ENCODE data around the gene FAM43A.

- no peak for TF ChIP-seq JUND (IDR thresholded peaks at IDR 0.05; ENCODE audit: low read depth, low read length)
- TF ChIP-seq BCL3 (IDR thresholded peaks at IDR 0.05; ENCODE audit: borderline replicate concordance, insufficient read depth, low read depth, low read length, poor library complexity, severe bottlenecking) = no peak
Measured at GRCh38 chr3:194711913-194712312, 26.2 kb downstream of the FAM43A start.

Measured in GM12878 (cell line).